Neuronal stem cell (in vitro differentiated cells): ENCODE data around the gene DCLK2.

Experiments used
- DNase-seq: peaks from one replicate; pipeline ENCODE4 v3.0.0-alpha.2; 2013; ENCODE audit warnings: low spot score
- H2AFZ ChIP-seq: one replicate; pipeline ENCODE4 v1.6.1; 2013; ENCODE audit warnings: mild to moderate bottlenecking, low read length, inconsistent platforms
- H2AK5ac ChIP-seq: 2 replicates; pipeline ENCODE4 v1.6.1; 2013; ENCODE audit warnings: low read depth, mild to moderate bottlenecking, inconsistent platforms, low read length, moderate library complexity, mixed read lengths
- H2BK120ac ChIP-seq: 2 replicates; pipeline ENCODE4 v1.6.1; 2013; ENCODE audit warnings: low read depth, mild to moderate bottlenecking, inconsistent platforms, low read length, moderate library complexity, mixed read lengths
- H2BK12ac ChIP-seq: one replicate; pipeline ENCODE4 v1.6.1; 2013; ENCODE audit warnings: low read length, inconsistent platforms
- H2BK15ac ChIP-seq: 2 replicates; pipeline ENCODE4 v1.6.1; 2013; ENCODE audit warnings: mild to moderate bottlenecking, low read length, inconsistent platforms, mixed read lengths
- H2BK5ac ChIP-seq: one replicate; pipeline ENCODE4 v1.6.1; 2013; ENCODE audit warnings: inconsistent platforms, mild to moderate bottlenecking, low read length, moderate library complexity
- H3K14ac ChIP-seq: one replicate; pipeline ENCODE4 v1.6.1; 2013; ENCODE audit warnings: low read length, inconsistent platforms
- H3K18ac ChIP-seq: 2 replicates; pipeline ENCODE4 v1.6.1; 2013; ENCODE audit warnings: low read length, inconsistent platforms
- H3K23ac ChIP-seq: 2 replicates; pipeline ENCODE4 v1.6.1; 2013; ENCODE audit warnings: low read depth, mild to moderate bottlenecking, mixed read lengths, low read length, inconsistent platforms; ENCODE audit not compliant: poor library complexity
- H3K27ac ChIP-seq: replicated peaks from 3 replicates; pipeline ENCODE4 v1.5.1; 2013; ENCODE audit warnings: low read length, inconsistent platforms
- H3K27me3 ChIP-seq, 3 experiments: 2 replicates each; pipeline ENCODE4 v1.6.1; 2013; ENCODE audit warnings: low read length in 3 of 3, mild to moderate bottlenecking in 2 of 3, inconsistent platforms in 1 of 3, low read depth in 1 of 3, mixed read lengths in 1 of 3, moderate library complexity in 1 of 3; ENCODE audit not compliant: control insufficient read depth in 3 of 3, insufficient read depth in 3 of 3
- H3K36me3 ChIP-seq, 2 donors: replicated peaks in 1 of 2; 2 replicates each; pipeline ENCODE4 v1.6.1; 2013; ENCODE audit warnings: low read length in 2 of 2; ENCODE audit not compliant: control insufficient read depth in 2 of 2, insufficient read depth in 2 of 2
- H3K4ac ChIP-seq: 2 replicates; pipeline ENCODE4 v1.6.1; 2013; ENCODE audit warnings: inconsistent platforms, mild to moderate bottlenecking, low read length, moderate library complexity
- H3K4me1 ChIP-seq, 2 donors: 1 replicate in 1 of 2; 2 replicates in 1 of 2; pipeline ENCODE4 v1.6.1; 2013; ENCODE audit warnings: low read length in 2 of 2, low read depth in 1 of 2; ENCODE audit not compliant: control insufficient read depth in 2 of 2, insufficient read depth in 1 of 2
- H3K4me2 ChIP-seq: one replicate; pipeline ENCODE4 v1.6.1; 2013; ENCODE audit warnings: mild to moderate bottlenecking, low read length, inconsistent platforms; ENCODE audit not compliant: insufficient read depth, poor library complexity, severe bottlenecking
- H3K4me3 ChIP-seq, 2 donors: 2 replicates each; pipeline ENCODE4 v1.5.1; 2013; ENCODE audit warnings: low read length in 2 of 2, mild to moderate bottlenecking in 2 of 2, inconsistent platforms in 1 of 2, moderate library complexity in 1 of 2
- H3K79me1 ChIP-seq: one replicate; pipeline ENCODE4 v1.6.1; 2013; ENCODE audit warnings: low read depth, mild to moderate bottlenecking, inconsistent platforms, low read length, moderate library complexity
- H3K9ac ChIP-seq: one replicate; pipeline ENCODE4 v1.6.1; 2013; ENCODE audit warnings: mild to moderate bottlenecking, low read depth, low read length, inconsistent platforms; ENCODE audit not compliant: poor library complexity
- H3K9me3 ChIP-seq, 2 donors: replicated peaks in 1 of 2; 2 replicates each; pipeline versions ENCODE3 to v1.6.1; 2013; ENCODE audit warnings: low read length in 2 of 2, mild to moderate bottlenecking in 2 of 2, inconsistent platforms in 1 of 2, low read depth in 1 of 2, mixed read lengths in 1 of 2, moderate library complexity in 1 of 2; ENCODE audit not compliant: control insufficient read depth in 2 of 2, insufficient read depth in 1 of 2
- H4K8ac ChIP-seq: one replicate; pipeline ENCODE4 v1.6.1; 2013; ENCODE audit warnings: low read depth, mild to moderate bottlenecking, inconsistent platforms, low read length, moderate library complexity
- H4K91ac ChIP-seq: one replicate; pipeline ENCODE4 v1.6.1; 2013; ENCODE audit warnings: low read length, low read depth, mild to moderate bottlenecking, inconsistent platforms; ENCODE audit not compliant: poor library complexity
- WGBS, 2 donors: extraction: QIAGEN DNeasy Blood & Tissue Kit; methylation state at CpG; one replicate each; pipeline ENCODE4 v1.1.7; 2013; ENCODE audit warnings: missing lambda C conversion rate in 2 of 2, mixed read lengths in 1 of 2; ENCODE audit not compliant: insufficient read length in 2 of 2, insufficient replicate concordance in 1 of 2; ENCODE audit errors: extremely low coverage in 2 of 2; 5-methylcytosine and 5-hydroxymethylcytosine counted together

The DCLK2 gene

DNA sequence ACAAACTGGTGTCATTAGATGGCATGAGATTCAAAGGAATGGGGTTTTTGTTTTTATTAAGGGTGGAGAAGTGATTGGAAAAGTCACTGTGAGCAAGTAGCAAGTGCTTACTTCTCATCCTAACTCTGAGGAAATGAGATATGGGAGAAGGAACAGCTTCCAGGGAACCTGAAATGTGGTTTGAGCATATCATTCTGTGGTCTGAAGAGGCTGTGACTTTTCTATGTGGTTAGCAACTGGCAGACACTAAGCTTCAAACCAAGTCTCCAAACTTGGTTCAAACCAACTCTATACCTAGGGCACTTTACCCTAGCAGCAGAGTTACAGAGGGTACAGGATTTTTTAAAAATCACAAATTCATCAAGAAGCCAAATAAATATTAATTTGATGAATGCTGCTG, 58.2 kb downstream of the DCLK2 start:
- no peak overlapping the region for H2AFZ ChIP-seq

DNA sequence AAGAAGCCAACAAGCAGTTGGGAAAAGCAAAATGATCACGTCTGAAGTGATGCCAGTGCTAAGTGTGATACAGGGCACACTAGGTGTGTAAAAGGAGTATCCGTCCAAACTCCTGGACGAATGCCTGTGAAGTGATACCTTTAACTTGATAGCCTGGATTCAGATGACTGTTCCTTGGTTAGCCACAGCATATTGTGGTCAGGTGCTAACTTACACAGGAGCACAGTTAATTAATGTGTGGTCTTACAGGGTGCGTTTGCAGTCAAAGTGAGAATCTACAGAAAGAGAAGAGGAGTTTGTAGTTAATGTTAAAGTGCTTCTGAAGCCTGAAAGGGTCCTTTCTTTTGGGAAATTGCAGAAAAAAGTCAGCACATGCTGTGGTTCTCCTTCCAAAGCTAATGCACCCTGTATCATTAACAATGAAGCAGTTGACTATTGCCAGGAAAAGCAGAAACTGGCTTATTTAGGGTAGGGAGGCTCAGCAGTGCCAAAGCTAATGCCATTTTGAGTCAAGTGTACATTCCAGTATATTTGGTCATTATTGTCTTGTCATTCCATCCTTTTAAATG, 61.1 kb downstream of the DCLK2 start:
- Histone ChIP-seq H3K27ac (no peak overlapping the region), H3K27me3 (no peaks in the 10 kb centered on the region), H3K4me1 (no peaks in the 10 kb centered on the region), H2BK15ac (no peak overlapping the region), H2BK5ac (no peak overlapping the region), H2BK120ac (no peak overlapping the region), H3K36me3 (peaks cover 0 to 3% of the 10 kb centered on the region in 2 donors), H4K8ac (no peak overlapping the region), H3K23ac (no peak overlapping the region), H3K79me1 (no peaks in the 10 kb centered on the region), H2AK5ac (no peak overlapping the region), H3K14ac (no peak overlapping the region), H2BK12ac (no peak overlapping the region), H3K4me2 (no peak overlapping the region), H3K18ac (no peak overlapping the region), H3K4ac (no peak overlapping the region), H3K4me3 (no peak overlapping the region), H3K9me3 (peaks cover 0 to 13% of the 10 kb centered on the region in 2 donors), H4K91ac (no peak overlapping the region), H2AFZ (no peak overlapping the region), H3K9ac (no peak overlapping the region)
- DNase-seq, result no peak
- no CpG with 5 or more reads among the region's 4 CpGs for WGBS, 2 donors

More for the DNA sequence above, 58.2 kb downstream of the DCLK2 start:
- Histone ChIP-seq H2BK12ac (no peak overlapping the region), H4K8ac (no peak overlapping the region), H3K4me2 (no peak overlapping the region), H2BK5ac (no peak overlapping the region), H3K4ac (no peak overlapping the region), H2BK15ac (no peak overlapping the region), H3K27ac (no peak overlapping the region), H2AK5ac (no peak overlapping the region), H3K79me1 (peaks cover 1% of the 10 kb centered on the region), H3K27me3 (no peaks in the 10 kb centered on the region), H3K9ac (no peak overlapping the region), H3K9me3 (peaks cover 0 to 5% of the 10 kb centered on the region in 2 donors), H3K18ac (no peak overlapping the region), H3K4me1 (no peaks in the 10 kb centered on the region), H3K36me3 (peaks cover 0 to 10% of the 10 kb centered on the region in 2 donors), H3K4me3 (no peak overlapping the region), H3K23ac (no peak overlapping the region), H2BK120ac (no peak overlapping the region), H3K14ac (no peak overlapping the region), H4K91ac (no peak overlapping the region)
- DNase-seq, result no peak

- Histone ChIP-seq H3K9me3 (peaks cover 0 to 13% of the 10 kb centered on the region in 2 donors), H2BK5ac (no peak overlapping the region), H4K91ac (no peak overlapping the region), H3K14ac (no peak overlapping the region), H3K9ac (no peak overlapping the region), H2BK12ac (no peak overlapping the region), H2AFZ (no peak overlapping the region), H2AK5ac (no peak overlapping the region), H3K23ac (no peak overlapping the region), H3K4me3 (no peak overlapping the region), H3K36me3 (no peaks in the 10 kb centered on the region), H2BK15ac (no peak overlapping the region), H2BK120ac (no peak overlapping the region), H3K4me2 (no peak overlapping the region), H3K27me3 (no peaks in the 10 kb centered on the region), H3K79me1 (no peaks in the 10 kb centered on the region), H4K8ac (no peak overlapping the region), H3K18ac (no peak overlapping the region), H3K27ac (no peak overlapping the region), H3K4ac (no peak overlapping the region), H3K4me1 (no peaks in the 10 kb centered on the region)
- WGBS, 2 donors, result no CpG with 5 or more reads among the region's 5 CpGs
- DNase-seq, result no peak
Observed at GRCh38 chr4:150140774-150141400, 62.6 kb downstream of the DCLK2 start.

DNA sequence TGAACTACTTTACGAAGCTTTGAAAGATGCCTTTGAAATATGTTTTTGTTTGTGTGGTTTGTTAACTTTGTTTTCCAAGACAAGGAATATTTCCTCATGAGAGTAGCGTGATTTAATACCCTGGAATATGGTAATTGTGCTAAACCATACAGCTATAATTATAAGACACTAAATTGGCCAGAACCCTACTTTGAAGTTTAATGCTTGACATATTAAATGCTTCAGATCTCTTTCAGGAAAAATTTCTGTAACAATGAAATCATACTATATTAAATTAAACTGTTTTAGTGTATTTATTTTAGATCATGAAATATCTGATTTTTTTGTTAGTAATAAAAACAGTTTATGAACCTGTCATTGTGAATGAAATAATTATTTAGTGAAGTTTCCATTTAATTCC, 63.5 kb downstream of the DCLK2 start:
- no peak overlapping the region for H3K23ac ChIP-seq
- no peak overlapping the region for H2BK15ac ChIP-seq
- H3K27ac ChIP-seq, result no peak overlapping the region
- no peak overlapping the region for H3K9ac ChIP-seq
- H3K14ac ChIP-seq, result no peak overlapping the region
- no peak overlapping the region for H3K4ac ChIP-seq
- no peaks in the 10 kb centered on the region for H3K4me1 ChIP-seq
- H2BK120ac ChIP-seq, result no peak overlapping the region
- no peak overlapping the region for H2AFZ ChIP-seq
- no peak overlapping the region for H3K4me3 ChIP-seq
- no peak overlapping the region for H2AK5ac ChIP-seq
- no peak overlapping the region for H2BK5ac ChIP-seq
- no peaks in the 10 kb centered on the region for H3K79me1 ChIP-seq
- peaks cover 0 to 13% of the 10 kb centered on the region in 2 donors for H3K9me3 ChIP-seq
- no peak overlapping the region for H3K18ac ChIP-seq
- no peak overlapping the region for H4K91ac ChIP-seq
- no peak overlapping the region for H3K4me2 ChIP-seq
- H2BK12ac ChIP-seq, result no peak overlapping the region
- H3K27me3 ChIP-seq, result no peaks in the 10 kb centered on the region
- no CpG with 5 or more reads among the region's 2 CpGs for WGBS, 2 donors
- no peak for DNase-seq
- H4K8ac ChIP-seq, result no peak overlapping the region
- H3K36me3 ChIP-seq, result no peaks in the 10 kb centered on the region
